ENCODE results near the gene KCNQ1OT1. TPM values are rescaled to one million over a fixed set of nuclear protein-coding genes. Genes with fewer than 3 reads are reported as not detected.
A peak's percentile ranks its signal among the peaks of the same experiment; 100 is the strongest.

KCNQ1OT1 gene
- total RNA-seq, 1 donor from 2014 or later, result 3.9 TPM

DNA sequence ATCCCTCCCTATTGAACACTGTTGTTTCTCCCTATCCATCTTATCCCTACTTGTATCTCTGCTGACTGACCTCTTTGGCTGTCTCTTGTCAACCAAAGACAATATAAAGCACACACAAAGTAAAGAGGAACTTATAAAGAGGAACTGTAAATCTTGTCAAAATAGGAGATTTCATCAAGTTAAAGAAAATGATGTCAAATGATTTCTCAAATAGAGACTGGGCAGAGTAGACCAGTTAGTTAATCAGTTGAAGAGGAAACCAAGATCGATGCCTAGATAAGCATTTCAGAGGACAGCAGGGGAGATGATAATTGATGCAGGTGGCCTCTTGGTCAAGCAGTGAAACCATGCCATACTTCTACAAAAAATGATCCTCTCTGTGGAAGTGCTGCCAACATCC lies 22.7 kb downstream of the KCNQ1OT1 start:
- no peaks in the 10 kb centered on the region for H3K9me3 Mint-ChIP-seq (ENCODE audit: unreplicated experiment)
- no peak overlapping the region for H3K4me3 Mint-ChIP-seq (ENCODE audit: unreplicated experiment)
- H3K27ac Mint-ChIP-seq (ENCODE audit: unreplicated experiment), result no peak overlapping the region
- no peaks in the 10 kb centered on the region for H3K36me3 Mint-ChIP-seq (ENCODE audit: unreplicated experiment)
- no peak for DNase-seq (ENCODE audit: extremely low spot score, unreplicated experiment)
- peaks cover 3% of the 10 kb centered on the region for H3K27me3 Mint-ChIP-seq (ENCODE audit: unreplicated experiment)
- TF ChIP-seq, protein P1, sequence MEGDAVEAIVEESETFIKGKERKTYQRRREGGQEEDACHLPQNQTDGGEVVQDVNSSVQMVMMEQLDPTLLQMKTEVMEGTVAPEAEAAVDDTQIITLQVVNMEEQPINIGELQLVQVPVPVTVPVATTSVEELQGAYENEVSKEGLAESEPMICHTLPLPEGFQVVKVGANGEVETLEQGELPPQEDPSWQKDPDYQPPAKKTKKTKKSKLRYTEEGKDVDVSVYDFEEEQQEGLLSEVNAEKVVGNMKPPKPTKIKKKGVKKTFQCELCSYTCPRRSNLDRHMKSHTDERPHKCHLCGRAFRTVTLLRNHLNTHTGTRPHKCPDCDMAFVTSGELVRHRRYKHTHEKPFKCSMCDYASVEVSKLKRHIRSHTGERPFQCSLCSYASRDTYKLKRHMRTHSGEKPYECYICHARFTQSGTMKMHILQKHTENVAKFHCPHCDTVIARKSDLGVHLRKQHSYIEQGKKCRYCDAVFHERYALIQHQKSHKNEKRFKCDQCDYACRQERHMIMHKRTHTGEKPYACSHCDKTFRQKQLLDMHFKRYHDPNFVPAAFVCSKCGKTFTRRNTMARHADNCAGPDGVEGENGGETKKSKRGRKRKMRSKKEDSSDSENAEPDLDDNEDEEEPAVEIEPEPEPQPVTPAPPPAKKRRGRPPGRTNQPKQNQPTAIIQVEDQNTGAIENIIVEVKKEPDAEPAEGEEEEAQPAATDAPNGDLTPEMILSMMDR (IDR thresholded peaks at IDR 0.05), result no peak
- H3K4me1 Mint-ChIP-seq (ENCODE audit: unreplicated experiment), result peaks cover 10% of the 10 kb centered on the region

DNA sequence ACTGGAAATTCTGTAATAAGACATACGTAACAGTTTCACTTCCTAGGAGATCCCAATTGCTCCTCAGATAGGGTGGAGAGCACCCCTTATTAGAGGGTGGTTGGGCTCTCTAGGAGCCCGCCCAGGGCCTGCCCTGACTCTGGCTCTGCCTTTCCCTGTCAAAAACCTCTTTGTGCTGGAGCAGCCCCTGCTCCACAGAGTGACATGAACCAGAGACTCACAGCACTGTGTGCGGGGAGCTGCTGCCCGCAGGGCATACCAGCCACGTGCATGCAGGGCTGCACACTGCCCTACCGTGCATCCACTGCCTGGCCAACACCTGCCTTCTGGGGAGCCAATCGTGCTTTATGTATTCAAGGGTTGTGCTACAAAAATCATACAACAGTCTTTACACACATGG lies 24.3 kb downstream of the KCNQ1OT1 start:
- H3K4me1 Mint-ChIP-seq (ENCODE audit: unreplicated experiment), result peaks cover 10% of the 10 kb centered on the region
- DNase-seq (ENCODE audit: extremely low spot score, unreplicated experiment), result no peak
- TF ChIP-seq, protein P1 (IDR thresholded peaks at IDR 0.05), result no peak
- H3K27ac Mint-ChIP-seq (ENCODE audit: unreplicated experiment), result no peak overlapping the region
- no peaks in the 10 kb centered on the region for H3K36me3 Mint-ChIP-seq (ENCODE audit: unreplicated experiment)
- no peaks in the 10 kb centered on the region for H3K9me3 Mint-ChIP-seq (ENCODE audit: unreplicated experiment)
- H3K4me3 Mint-ChIP-seq (ENCODE audit: unreplicated experiment), result no peak overlapping the region
- peaks cover 3% of the 10 kb centered on the region for H3K27me3 Mint-ChIP-seq (ENCODE audit: unreplicated experiment)

DNA sequence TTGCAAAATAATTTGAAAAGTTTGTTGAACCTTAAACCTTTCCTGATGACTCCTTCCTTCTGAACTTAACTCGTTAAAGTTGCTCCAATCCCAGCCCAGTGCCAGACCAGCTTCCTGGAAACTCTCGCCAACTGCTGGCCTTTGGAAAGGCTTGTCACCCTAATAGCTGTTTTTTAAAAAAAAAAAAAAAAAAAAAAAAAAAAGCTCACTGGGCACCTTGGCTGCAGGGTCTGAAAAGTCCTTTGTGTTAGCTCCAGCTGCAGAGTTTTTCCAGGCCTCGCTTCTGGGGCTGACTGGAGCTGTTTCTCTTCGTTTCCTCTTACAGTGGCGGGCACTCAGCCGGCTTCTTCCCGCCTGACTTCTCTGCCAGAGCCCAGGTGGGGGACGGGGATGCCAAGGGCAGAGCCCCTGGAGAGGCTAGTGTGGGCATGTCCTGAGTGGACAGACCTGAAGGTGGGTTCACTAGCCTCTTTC lies 25.1 kb downstream of the KCNQ1OT1 start:
- H3K4me3 Mint-ChIP-seq (ENCODE audit: unreplicated experiment), result no peak overlapping the region
- H3K9me3 Mint-ChIP-seq (ENCODE audit: unreplicated experiment), result no peaks in the 10 kb centered on the region
- H3K27me3 Mint-ChIP-seq (ENCODE audit: unreplicated experiment), result peaks cover 3% of the 10 kb centered on the region
- DNase-seq (ENCODE audit: extremely low spot score, unreplicated experiment), result peak; percentile 80
- H3K27ac Mint-ChIP-seq (ENCODE audit: unreplicated experiment), result no peak overlapping the region
- peaks cover 10% of the 10 kb centered on the region for H3K4me1 Mint-ChIP-seq (ENCODE audit: unreplicated experiment)
- TF ChIP-seq, protein P1 (IDR thresholded peaks at IDR 0.05), result no peak
- H3K36me3 Mint-ChIP-seq (ENCODE audit: unreplicated experiment), result peaks cover 3% of the 10 kb centered on the region

DNA sequence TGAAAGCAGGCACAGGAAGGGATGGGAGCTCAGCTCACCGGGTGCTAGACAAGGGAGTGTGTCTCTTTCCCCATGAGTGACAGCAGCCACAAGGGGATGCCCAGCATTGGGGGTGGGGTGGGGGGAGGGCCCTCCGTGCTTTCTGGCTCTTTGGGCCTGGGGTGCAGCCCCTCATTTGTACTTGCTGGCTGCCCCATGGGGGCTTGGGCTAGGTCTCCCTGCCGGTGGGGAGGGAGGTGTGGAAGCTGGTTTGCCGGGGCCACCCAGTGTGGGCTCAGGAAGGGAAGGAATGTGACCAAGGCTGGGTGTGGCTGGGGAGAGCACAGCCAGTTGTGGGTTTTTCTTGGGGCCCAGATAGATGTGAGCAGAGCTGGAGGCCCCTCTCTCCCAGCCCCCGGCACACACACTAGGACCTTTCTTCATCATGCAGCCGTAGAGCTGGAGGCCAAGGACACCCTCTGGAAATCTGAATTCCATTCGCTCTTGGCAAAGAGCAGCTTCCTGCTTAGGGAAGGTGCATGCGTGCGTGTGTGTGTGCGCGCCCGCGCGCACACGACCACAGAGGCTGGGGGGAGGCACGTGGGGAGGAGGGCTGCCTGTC lies 25.8 kb downstream of the KCNQ1OT1 start:
- H3K36me3 Mint-ChIP-seq (ENCODE audit: unreplicated experiment), result peaks cover 3% of the 10 kb centered on the region
- TF ChIP-seq, protein P1 (IDR thresholded peaks at IDR 0.05), result no peak
- no peaks in the 10 kb centered on the region for H3K9me3 Mint-ChIP-seq (ENCODE audit: unreplicated experiment)
- peak; percentile 59 for DNase-seq (ENCODE audit: extremely low spot score, unreplicated experiment)
- no peak overlapping the region for H3K4me3 Mint-ChIP-seq (ENCODE audit: unreplicated experiment)
- no peak overlapping the region for H3K27ac Mint-ChIP-seq (ENCODE audit: unreplicated experiment)
- peaks cover 10% of the 10 kb centered on the region for H3K4me1 Mint-ChIP-seq (ENCODE audit: unreplicated experiment)
- H3K27me3 Mint-ChIP-seq (ENCODE audit: unreplicated experiment), result peaks cover 3% of the 10 kb centered on the region

- H3K4me3 Mint-ChIP-seq (ENCODE audit: unreplicated experiment), result no peak overlapping the region
- TF ChIP-seq, protein P1 (IDR thresholded peaks at IDR 0.05), result no peak
Measured at GRCh38 chr11:2673250-2673610, 26.6 kb downstream of the KCNQ1OT1 start.

More at GRCh38 chr11:2673250-2673610, 26.6 kb downstream of the KCNQ1OT1 start:
- no peaks in the 10 kb centered on the region for H3K9me3 Mint-ChIP-seq (ENCODE audit: unreplicated experiment)
- no peak for DNase-seq (ENCODE audit: extremely low spot score, unreplicated experiment)
- H3K27ac Mint-ChIP-seq (ENCODE audit: unreplicated experiment), result no peak overlapping the region
- H3K36me3 Mint-ChIP-seq (ENCODE audit: unreplicated experiment), result peaks cover 3% of the 10 kb centered on the region
- peaks cover 10% of the 10 kb centered on the region for H3K4me1 Mint-ChIP-seq (ENCODE audit: unreplicated experiment)
- H3K27me3 Mint-ChIP-seq (ENCODE audit: unreplicated experiment), result peaks cover 3% of the 10 kb centered on the region

Measured in osteocyte (in vitro differentiated cells).